Breast epithelium (tissue), 3 donors: ENCODE results near the gene KLHDC8B.

Experiments
- POLR2A ChIP-seq: fragments of 450-650 bp; IDR thresholded peaks from one replicate; pipeline ENCODE4 v1.6.1; 2016; ENCODE audit warnings: antibody characterized with exemption, mild to moderate bottlenecking, moderate library complexity
- POLR2AphosphoS5 ChIP-seq, 3 donors: sonication (generic); formaldehyde crosslinking; IDR thresholded peaks; one replicate each; pipeline ENCODE4 v1.6.1; 2017; ENCODE audit warnings: antibody characterized with exemption in 3 of 3

DNA sequence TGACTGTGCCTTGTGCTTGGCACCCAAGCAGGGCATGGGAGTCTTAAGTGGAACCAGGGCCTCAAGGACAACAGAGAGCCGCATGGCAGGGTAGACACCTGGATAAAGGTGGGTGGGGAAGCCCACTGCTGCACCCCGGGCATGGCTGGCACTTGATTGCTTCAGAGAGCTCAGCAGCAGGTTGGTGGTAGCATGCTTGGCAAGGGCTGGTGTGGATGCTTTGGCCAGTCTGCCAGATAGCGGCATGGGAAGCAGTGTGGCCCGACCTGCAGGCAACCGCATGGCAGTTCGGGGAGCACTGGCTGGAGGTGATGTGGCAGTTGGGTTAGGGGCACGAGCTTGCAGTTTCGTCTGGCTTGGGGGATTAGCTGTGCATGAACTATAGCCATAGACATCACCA, 7.8 kb upstream of the KLHDC8B start:
- TF ChIP-seq POLR2A = no peak
- TF ChIP-seq POLR2AphosphoS5 (IDR thresholded peaks at IDR 0.05) = no peak
